ENCODE data around the gene TFCP2. TPM values are rescaled to one million over a fixed set of nuclear protein-coding genes. Genes with fewer than 3 reads are reported as not detected.
"Not testable (repeated sequence)": the region's sequence is repeated elsewhere in the genome, so short reads cannot be mapped to it uniquely, and the experiment has no call there.

Gene TFCP2, protein sequence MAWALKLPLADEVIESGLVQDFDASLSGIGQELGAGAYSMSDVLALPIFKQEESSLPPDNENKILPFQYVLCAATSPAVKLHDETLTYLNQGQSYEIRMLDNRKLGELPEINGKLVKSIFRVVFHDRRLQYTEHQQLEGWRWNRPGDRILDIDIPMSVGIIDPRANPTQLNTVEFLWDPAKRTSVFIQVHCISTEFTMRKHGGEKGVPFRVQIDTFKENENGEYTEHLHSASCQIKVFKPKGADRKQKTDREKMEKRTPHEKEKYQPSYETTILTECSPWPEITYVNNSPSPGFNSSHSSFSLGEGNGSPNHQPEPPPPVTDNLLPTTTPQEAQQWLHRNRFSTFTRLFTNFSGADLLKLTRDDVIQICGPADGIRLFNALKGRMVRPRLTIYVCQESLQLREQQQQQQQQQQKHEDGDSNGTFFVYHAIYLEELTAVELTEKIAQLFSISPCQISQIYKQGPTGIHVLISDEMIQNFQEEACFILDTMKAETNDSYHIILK
- total RNA-seq, result 3.9 TPM

DNA sequence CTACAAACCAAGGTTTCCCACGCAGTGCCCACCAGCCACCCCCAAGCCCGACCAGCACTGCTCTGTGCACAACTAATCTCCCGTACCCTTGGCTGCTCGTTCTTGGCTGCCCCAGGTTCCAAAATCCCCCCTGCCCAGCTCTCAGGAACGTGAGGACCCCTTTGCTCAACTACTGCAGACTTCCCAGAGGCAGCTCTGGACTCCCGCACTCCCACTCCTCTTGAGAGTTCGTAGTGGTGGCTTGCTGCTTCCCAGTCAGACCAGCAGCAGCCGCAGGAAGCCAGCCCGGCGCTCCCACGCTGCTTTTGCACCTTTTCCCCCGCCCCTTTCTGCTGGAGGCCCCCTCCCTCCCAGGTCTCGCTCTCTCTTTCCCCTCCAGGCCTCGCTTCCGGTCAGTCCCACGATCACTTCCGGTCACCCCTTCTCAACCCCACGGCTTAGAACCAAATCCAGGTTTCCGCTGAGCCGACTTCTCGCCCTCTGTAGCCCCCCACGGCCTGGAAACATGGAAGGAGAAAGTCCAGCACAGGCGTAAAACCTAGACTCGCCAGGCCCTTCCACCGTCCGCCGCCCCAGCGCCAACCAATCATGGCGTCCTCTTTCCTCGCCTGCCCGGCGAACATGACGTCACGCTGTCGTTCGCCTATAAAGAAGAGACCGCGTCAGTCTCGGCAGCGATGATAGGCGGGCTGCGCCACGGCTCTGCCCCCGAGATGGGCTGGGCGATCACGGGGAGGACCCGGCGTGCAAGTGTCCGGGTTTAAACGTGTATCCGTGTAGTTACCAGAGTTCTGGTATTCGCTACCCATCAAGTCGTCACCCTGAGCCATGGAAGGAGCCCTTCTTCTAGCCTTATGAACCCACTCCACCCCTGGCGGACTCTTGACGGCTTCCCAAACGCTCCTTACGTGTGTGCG is at the start of gene TFCP2:
TSS of gene TFCP2 (minus strand) at position 621 of the 917 bp plus-strand sequence. CDS start 713 bp downstream, outside the sequence.
- Histone ChIP-seq H3K27me3 (ENCODE audit: insufficient read depth, low read length) (no peaks in the 10 kb centered on the region), H3K9me3 (ENCODE audit: low read depth, low read length) (no peaks in the 10 kb centered on the region), H3K4me3 (ENCODE audit: low read length) (peak within 1 kb of the TSS; percentile 98), H3K4me1 (ENCODE audit: insufficient read depth, low read length) (peaks cover 37% of the 10 kb centered on the region)

DNA sequence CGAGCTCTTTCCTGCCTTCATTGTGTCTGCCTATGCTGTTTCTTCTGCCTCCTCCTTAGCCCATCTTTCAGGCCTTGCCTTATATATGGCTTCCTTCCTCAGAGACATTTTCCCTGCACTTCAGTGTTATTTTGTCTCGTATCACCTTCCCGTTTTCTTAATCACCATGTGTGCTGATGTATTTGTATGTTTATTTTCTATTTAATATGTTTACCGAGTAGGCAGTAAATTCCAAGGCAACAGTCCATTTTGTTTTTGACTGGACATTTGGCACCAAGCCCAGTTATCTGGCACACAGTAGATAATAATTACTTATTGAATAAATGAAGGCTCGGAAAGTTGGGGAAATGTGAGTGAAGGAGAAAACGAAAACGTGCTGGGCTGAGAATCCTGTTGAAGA is 49.5 kb upstream of the TFCP2 start:
- H3K9me3 ChIP-seq (ENCODE audit: low read depth, low read length), result no peaks in the 10 kb centered on the region
- no peak overlapping the region for H3K4me3 ChIP-seq (ENCODE audit: low read length)
- H3K27me3 ChIP-seq (ENCODE audit: insufficient read depth, low read length), result no peaks in the 10 kb centered on the region
- H3K4me1 ChIP-seq (ENCODE audit: insufficient read depth, low read length), result peaks cover 12% of the 10 kb centered on the region

DNA sequence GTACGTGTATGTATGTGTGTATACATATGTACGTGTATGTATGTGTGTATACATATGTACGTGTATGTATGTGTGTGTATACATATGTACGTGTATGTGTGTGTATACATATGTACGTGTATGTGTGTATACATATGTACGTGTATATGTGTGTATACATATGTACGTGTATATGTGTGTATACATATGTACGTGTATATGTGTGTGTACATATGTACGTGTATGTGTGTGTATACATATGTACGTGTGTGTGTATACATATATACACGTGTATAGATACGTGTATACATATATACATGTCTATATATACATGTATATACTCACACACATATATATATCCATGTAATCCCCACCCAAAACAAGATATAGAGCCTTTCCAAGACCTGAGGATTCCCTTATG is 46.9 kb upstream of the TFCP2 start:
- H3K4me3 ChIP-seq (ENCODE audit: low read length); H3K27me3 ChIP-seq (ENCODE audit: insufficient read depth, low read length); H3K9me3 ChIP-seq (ENCODE audit: low read depth, low read length): not testable (repeated sequence)
- peaks cover 20% of the 10 kb centered on the region for H3K4me1 ChIP-seq (ENCODE audit: insufficient read depth, low read length)

DNA sequence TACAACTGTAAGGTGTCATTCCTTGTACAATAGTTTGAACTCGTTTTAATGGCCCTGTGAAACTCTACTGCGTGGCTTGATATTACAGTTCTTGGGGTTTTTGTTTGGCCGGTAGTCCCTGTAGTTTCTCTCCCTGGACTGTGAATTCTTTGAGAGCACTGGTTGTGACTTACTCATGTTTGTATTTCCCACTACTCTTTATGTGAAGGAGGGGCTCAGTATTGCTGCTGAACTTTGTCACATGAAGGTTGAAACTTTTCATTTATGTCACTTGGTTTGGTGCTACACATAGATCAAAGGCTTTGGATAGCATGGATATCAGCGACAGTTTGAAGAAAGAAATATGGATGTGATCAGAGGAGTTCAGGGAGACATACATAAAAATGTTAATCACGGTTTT is 46.4 kb upstream of the TFCP2 start:
- Histone ChIP-seq H3K27me3 (ENCODE audit: insufficient read depth, low read length) (no peaks in the 10 kb centered on the region), H3K4me1 (ENCODE audit: insufficient read depth, low read length) (peaks cover 20% of the 10 kb centered on the region), H3K4me3 (ENCODE audit: low read length) (no peak overlapping the region), H3K9me3 (ENCODE audit: low read depth, low read length) (no peaks in the 10 kb centered on the region)

DNA sequence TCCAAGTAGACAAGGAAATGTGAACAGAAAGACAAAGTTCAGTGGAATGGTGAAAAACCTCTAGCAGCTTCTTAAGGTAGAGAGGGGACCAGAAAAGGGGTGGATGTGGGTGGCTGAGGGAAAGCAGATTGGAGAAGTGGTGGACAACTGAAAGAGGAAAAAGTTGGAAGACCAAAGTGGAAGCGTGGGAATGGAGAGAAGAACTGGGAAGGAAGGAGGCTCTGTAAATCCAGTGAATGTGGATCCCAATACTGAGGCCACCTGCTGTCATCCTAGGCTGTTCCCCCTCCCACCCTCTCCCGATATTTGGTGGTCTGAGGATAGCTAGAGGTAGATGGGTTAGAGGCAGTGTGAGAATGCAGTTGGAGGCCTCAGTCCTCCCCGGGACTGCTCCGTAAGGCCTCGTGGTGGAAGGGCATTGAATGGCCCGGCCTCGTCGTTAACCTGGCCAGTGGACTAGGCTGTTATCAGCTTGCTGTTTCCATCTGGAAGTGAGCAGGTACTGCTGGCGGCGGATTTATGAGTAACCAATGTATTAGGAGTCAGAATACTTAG is 45.7 kb upstream of the TFCP2 start:
- Histone ChIP-seq H3K4me1 (ENCODE audit: insufficient read depth, low read length) (peaks cover 20% of the 10 kb centered on the region), H3K9me3 (ENCODE audit: low read depth, low read length) (no peaks in the 10 kb centered on the region), H3K27me3 (ENCODE audit: insufficient read depth, low read length) (no peaks in the 10 kb centered on the region), H3K4me3 (ENCODE audit: low read length) (peak overlapping the region; percentile 86)

DNA sequence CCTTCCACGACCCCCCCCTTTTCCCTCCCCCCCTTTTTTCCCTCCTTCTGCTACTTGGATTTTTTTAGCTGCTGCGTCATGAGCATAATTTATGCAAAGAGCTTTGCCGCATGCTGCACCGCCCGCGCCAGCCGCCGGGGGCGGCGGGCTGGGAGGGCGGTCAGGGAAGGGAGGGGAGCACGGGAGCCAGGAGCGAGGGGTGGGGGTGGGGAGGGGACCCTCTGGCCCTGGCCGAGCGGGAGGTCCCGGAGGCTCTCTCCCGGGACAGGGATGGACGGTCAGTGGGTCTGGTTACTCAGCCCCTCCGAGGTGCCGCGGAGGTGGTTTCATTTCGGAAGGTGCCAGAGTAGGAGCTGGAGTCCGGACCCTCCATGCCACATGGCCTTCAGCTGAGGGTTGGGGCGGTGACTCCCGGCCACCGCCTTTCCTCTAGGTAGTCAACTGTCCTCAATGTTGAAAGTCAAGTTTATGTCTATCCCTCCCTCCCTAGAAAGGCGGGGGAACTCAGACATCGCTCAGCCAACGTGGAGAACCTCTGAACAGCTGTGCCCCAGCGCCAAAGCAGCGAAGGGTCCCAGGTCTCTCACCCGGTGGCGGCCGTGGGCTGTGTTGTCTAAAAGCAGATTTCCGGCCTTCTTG is 45.2 kb upstream of the TFCP2 start, which contains the start of gene POU6F1:
TSS of gene POU6F1 (minus strand) at position 95 of the 639 bp plus-strand sequence. CDS start 11,226 bp downstream, outside the sequence.
- Histone ChIP-seq H3K4me3 (ENCODE audit: low read length) (peak within 1 kb of the TSS; percentile 86), H3K27me3 (ENCODE audit: insufficient read depth, low read length) (no peaks in the 10 kb centered on the region), H3K9me3 (ENCODE audit: low read depth, low read length) (no peaks in the 10 kb centered on the region), H3K4me1 (ENCODE audit: insufficient read depth, low read length) (peaks cover 20% of the 10 kb centered on the region)

DNA sequence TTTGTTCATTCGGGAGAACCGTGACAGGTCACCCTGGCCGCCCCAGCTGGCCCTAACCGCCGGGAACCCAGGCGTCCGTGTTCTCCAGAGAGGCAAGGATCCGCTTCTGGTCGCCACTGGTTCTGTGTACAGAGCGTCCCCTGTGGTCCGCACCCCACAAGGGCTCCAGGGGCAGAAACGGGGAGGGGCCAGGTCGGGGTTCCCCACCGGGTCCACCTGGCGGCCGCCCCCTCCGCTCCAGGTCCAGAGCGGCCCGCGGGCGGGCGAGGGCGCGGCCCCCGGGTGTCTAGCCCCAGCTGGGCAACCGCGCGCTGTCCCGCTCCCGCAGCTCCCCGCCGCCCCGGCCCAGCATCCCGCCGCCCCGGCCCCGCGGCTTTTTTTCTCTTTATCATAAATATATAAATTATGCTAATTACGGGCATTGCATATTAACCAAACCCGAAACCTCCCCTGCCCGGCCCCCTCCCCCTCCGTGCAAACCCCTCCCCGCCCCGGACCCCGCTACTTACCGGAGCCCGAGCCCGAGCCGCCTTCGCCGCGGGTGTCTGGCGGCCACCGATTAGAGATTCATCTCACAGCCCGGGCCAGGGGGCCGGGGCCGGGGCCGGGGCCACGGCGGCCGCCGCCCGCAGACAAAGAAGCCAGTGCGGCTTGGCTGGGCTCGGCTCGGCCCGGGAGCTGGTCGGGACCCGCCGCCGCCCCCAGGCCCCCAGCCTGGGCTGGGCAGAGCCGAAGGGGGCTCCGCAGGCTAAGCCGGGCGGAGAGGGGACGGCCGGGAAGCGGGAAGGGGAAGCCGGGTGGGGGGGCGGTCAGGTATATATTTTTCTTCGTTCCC is 44.4 kb upstream of the TFCP2 start:
- Histone ChIP-seq H3K4me1 (ENCODE audit: insufficient read depth, low read length) (peaks cover 20% of the 10 kb centered on the region), H3K27me3 (ENCODE audit: insufficient read depth, low read length) (no peaks in the 10 kb centered on the region), H3K9me3 (ENCODE audit: low read depth, low read length) (no peaks in the 10 kb centered on the region), H3K4me3 (ENCODE audit: low read length) (peak overlapping the region; percentile 86)

DNA sequence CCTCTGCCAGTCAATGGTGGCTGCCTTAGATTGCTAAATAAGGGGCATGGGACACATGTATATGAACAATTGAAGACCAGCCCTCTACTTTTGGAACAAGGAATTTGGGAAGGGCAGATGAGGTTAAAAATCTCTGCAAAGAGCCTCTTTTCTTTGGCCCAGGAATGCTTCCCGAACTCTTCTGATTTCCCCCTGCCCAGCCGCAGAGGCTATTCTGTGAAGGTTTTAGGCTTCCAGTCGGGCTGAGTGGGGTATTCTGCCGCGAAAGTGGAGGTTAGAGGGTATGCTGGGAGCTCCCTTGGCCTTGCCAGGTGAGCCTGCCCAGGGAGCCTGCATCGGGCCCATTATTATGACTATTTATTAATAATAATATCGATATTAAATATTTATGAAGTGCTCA is 43.7 kb upstream of the TFCP2 start:
- H3K27me3 ChIP-seq (ENCODE audit: insufficient read depth, low read length), result no peaks in the 10 kb centered on the region
- peak overlapping the region; percentile 86 for H3K4me3 ChIP-seq (ENCODE audit: low read length)
- H3K4me1 ChIP-seq (ENCODE audit: insufficient read depth, low read length), result peaks cover 20% of the 10 kb centered on the region
- no peaks in the 10 kb centered on the region for H3K9me3 ChIP-seq (ENCODE audit: low read depth, low read length)

DNA sequence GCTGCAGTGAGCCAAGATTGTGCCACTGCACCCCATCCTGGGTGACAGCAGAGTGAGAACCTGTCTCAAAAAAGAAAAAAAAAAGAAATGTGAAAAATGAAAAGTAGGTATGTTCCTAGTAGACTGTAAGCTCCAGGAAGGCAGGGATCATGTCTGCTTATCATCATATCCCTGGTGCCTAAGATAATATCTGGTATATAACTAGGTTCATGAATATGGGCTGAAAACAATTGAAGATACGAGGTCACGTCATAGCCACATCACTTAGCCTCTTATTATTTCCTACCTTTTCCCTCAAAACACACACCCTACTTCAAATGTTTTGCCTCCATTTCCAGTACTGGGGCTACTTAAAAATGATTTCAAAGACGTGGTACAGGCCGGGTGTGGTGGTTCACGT is 42.0 kb upstream of the TFCP2 start:
- Histone ChIP-seq H3K4me1 (ENCODE audit: insufficient read depth, low read length) (peaks cover 20% of the 10 kb centered on the region), H3K4me3 (ENCODE audit: low read length) (no peak overlapping the region), H3K27me3 (ENCODE audit: insufficient read depth, low read length) (no peaks in the 10 kb centered on the region), H3K9me3 (ENCODE audit: low read depth, low read length) (no peaks in the 10 kb centered on the region)

DNA sequence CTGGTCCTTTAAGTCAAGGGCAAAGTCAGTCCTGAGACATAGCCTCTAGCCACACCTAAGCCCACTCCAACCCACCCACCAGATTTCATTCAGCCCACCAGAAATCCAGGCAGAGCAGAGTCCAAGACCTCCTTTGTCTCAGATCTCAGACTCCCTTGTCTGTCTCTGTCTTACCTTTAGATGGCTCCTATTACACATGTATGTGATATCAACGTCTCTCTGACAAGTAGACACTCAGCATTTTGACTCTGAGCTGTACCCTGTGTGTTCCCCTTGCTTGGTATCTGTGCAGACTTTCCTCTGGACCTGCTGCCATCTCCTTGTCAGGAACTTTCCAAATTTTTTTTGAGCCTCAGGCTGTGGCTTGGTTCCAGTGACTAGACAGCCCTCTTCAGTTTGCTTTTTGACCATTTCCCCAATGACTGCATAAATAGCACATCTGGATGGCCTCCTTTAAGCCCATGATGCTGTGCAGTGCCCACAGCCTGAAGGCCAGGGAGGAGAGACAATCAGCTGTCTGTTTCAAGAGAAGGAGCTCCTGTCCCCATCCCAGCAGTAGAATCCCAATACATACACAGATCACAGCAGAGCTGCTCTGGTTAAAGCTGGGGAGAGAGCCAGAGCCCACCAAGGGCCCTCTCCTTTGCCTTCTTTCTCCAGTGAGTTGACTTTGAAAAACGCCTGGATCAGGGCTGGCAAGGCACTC is 37.9 kb upstream of the TFCP2 start:
- Histone ChIP-seq H3K4me1 (ENCODE audit: insufficient read depth, low read length) (no peaks in the 10 kb centered on the region), H3K27me3 (ENCODE audit: insufficient read depth, low read length) (no peaks in the 10 kb centered on the region), H3K9me3 (ENCODE audit: low read depth, low read length) (no peaks in the 10 kb centered on the region), H3K4me3 (ENCODE audit: low read length) (no peak overlapping the region)

DNA sequence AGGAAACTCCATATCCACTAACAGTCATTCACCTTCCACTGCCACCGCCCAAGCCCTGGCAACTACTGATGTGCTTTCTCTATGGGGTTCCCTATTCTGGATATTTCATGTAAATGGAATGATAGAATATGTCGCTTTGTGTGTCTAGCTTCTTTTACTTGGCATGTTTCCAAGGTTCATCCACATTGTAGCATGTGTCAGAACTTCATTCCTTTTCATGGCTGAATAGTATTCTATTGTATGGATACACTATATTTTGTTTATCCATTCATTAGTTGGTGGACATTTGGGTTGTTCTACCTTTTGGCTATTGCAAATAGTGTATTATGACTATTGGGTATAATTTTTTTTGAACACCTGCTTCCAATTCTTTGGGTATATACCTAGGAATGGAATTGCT is 36.3 kb upstream of the TFCP2 start:
- no peaks in the 10 kb centered on the region for H3K27me3 ChIP-seq (ENCODE audit: insufficient read depth, low read length)
- no peak overlapping the region for H3K4me3 ChIP-seq (ENCODE audit: low read length)
- H3K4me1 ChIP-seq (ENCODE audit: insufficient read depth, low read length), result no peaks in the 10 kb centered on the region
- no peaks in the 10 kb centered on the region for H3K9me3 ChIP-seq (ENCODE audit: low read depth, low read length)

DNA sequence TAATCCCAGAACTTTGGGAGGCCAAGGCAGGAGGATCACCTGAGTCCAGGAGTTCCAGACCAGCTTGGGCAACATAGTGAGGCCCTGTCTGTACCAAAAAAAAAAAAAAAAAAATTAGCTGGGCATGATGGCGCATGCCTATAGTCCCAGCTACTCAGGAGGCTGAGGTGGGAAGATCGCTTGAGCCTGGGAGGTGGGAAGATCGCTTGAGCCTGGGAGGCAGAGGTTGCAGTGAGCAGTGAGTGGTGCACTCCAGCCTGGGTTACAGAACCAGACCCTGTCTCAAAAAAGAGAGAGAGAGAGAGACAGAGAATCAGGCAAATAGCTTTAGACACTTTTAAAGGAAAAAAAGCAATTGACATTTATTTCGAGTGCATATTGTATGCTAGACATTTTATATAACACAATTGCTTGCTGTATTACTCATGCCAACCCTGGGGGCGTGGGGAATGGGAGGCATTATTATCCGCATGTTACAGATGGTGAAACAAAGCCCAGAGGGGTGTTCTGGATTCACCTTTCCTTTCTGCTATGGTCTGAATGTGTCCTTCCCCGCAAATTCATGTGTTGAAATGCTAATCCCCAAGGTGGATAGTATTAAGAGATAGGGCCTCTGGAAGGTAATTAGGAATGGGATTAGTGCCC is 35.2 kb upstream of the TFCP2 start:
- H3K27me3 ChIP-seq (ENCODE audit: insufficient read depth, low read length), result no peaks in the 10 kb centered on the region

DNA sequence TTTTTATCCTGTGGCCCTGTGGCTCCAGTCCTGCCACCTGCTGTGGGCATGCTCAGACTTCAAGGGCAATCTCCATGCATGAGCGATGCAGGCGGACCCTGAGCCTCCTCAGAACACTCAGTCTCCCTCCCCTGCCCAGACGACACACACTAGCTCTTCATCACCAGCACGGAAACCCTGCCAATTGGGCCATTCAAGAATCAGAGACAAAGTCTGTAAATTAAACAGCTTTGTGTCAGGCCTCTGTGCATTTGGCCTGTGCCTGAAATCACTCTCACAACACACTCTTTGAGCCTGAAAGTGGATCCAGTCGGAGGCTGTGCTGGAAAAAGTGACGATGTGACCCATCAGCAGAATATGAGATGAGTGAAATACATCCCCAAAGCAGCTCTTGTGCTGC is 32.4 kb upstream of the TFCP2 start:
- H3K4me3 ChIP-seq (ENCODE audit: low read length), result no peak overlapping the region
- H3K4me1 ChIP-seq (ENCODE audit: insufficient read depth, low read length), result no peaks in the 10 kb centered on the region
- H3K27me3 ChIP-seq (ENCODE audit: insufficient read depth, low read length), result no peaks in the 10 kb centered on the region
- no peaks in the 10 kb centered on the region for H3K9me3 ChIP-seq (ENCODE audit: low read depth, low read length)

More for the DNA sequence above, 35.2 kb upstream of the TFCP2 start:
- H3K4me3 ChIP-seq (ENCODE audit: low read length), result no peak overlapping the region
- no peaks in the 10 kb centered on the region for H3K4me1 ChIP-seq (ENCODE audit: insufficient read depth, low read length)
- no peaks in the 10 kb centered on the region for H3K9me3 ChIP-seq (ENCODE audit: low read depth, low read length)

Measured in mononuclear cell (primary cell).